D721Med (cell line): Measurements from ENCODE around the gene ULK3.

ENCODE experiments used
- DNase-seq: peaks from one replicate; pipeline ENCODE4 v3.0.0; 2011; ENCODE audit warnings: low spot score; ENCODE audit not compliant: insufficient read length
- FAIRE-seq: peaks from 2 replicates; lab custom pipeline; 2011; peaks lifted over from hg19 to GRCh38; lab: Jason Lieb, UNC
- TF ChIP-seq, protein P1 (sequence below): IDR thresholded peaks from 2 replicates; pipeline ENCODE4 v1.5.1; 2012; ENCODE audit warnings: mild to moderate bottlenecking, control low read depth; ENCODE audit not compliant: insufficient read depth; ENCODE audit errors: missing control alignments

The ULK3 gene

DNA sequence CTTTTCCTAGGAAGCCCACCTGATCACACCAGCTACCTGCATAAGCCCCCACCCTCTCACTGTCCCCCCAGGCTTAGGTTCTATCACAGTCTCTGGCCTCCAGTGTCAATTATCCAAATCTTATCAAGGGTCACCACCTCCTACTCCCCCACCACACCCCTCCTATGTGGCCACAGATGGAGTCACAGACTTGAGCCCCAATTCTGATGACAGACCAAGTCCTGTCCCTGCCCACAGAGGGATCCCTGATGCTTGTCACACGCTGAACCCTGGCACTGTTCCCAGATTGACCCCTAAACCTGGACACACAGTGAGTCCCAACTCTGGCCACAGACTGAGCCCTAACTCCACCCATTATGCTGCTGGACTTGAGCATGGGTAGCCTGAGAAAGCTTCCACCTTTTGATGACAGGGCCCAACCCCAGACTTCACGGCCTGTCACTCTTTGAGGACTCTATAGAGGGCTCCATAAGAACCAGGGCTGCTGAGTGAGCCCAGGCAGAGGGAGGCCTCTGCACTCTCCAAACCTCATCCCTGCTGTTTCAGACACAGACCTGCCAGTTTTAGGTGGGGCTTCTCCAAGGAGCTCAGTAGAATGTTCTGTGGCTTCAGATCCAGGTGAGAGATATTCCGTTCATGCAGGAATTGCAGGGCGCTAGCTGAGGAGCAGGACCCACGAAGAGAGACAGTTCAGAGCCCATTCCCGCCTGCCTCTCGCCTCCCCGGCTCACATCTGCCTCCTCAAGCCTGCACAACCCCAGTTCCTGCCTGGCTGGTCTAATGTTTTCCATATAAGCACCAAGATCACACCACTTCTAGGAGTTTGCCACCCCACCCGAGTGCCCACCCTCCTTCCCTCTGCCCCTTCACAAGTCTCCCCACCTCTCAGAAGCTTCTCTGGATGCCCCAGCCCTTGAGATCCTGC, 1.8 kb downstream of the ULK3 start:
- TF ChIP-seq, protein P1, sequence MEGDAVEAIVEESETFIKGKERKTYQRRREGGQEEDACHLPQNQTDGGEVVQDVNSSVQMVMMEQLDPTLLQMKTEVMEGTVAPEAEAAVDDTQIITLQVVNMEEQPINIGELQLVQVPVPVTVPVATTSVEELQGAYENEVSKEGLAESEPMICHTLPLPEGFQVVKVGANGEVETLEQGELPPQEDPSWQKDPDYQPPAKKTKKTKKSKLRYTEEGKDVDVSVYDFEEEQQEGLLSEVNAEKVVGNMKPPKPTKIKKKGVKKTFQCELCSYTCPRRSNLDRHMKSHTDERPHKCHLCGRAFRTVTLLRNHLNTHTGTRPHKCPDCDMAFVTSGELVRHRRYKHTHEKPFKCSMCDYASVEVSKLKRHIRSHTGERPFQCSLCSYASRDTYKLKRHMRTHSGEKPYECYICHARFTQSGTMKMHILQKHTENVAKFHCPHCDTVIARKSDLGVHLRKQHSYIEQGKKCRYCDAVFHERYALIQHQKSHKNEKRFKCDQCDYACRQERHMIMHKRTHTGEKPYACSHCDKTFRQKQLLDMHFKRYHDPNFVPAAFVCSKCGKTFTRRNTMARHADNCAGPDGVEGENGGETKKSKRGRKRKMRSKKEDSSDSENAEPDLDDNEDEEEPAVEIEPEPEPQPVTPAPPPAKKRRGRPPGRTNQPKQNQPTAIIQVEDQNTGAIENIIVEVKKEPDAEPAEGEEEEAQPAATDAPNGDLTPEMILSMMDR: no peak
- FAIRE-seq: no peak
- no peak for DNase-seq

DNA sequence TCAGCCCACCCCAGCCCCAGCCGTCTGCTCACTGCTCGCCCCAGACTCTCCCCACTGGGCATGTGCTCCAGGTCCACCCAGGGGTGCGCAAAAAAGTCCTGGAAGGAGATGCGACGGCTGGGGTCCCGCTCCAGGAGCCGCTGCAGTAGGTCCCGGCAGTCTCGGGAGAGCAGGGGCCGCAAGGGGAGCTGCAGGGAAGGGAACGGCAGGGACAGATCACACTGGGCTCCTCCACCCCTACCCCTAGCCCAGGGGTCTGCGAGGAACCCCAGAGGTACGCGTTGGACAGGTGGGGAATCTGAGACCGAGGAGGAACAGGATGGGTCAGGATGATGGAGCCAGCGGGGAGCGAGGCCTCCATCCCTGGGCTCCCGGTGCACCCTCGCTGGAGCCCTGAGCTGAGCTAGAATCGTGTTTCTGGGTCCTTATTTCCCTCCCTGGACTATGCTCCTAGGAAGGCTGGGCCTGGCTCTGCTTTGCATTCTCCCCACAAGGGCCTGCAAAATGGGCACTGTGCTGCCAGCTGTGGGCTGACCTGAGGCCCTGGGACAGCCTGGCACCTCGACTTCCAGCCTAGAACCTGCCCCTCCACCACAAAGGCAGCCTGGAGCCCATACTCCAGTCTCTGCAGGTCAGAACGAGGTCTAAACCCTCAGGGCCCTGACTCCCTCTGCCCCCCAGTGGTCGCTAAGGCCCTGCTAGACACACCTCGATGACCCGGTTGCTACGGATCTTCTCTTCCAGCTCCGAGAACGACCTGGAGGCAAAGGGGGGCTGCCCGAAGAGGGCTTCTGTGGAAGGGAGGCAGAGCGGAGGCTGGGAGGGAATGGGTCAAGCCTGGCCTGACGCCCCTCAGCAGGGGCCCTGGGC, 3.2 kb downstream of the ULK3 start:
- TF ChIP-seq, protein P1: no peak
- DNase-seq (no peak), FAIRE-seq (no peak)

DNA sequence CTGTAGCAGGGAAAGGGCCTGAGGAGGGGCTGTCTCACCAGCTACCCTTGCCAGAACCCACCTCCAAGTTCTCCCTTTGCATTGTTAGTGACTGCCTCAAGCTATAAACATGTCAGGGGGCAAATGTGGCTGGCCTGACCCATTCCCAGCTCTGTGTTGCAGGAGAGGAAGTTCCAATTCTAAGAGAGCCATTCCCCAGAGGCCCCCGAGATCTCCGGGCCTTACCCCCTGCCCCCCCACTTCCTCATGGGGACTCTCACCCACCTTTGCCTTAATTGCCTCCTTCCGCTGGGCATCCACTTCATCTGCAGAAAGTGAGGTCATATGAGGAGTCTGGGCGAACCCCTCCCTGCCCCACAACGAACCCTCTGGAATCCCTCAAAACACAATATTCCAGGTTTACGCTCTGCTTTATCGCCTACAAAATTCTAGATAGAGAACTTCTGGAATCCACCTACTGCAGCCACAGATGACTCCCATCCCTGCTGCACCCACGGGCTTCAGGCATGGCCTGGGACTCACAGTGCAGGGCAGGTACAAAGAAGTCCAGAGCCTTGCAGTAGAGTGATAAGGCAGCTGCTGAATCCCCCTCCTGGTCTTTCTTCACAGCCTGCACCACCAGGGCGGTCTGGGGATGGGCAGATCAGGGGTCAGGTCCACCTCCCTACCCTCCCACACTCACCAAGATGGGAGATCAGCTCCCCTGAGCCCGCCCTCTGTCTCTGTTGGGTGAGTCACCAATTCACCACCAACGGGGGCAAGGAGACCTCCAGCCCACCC, 4.0 kb downstream of the ULK3 start:
- DNase-seq (no peak), FAIRE-seq (no peak)
- TF ChIP-seq, protein P1: no peak

DNA sequence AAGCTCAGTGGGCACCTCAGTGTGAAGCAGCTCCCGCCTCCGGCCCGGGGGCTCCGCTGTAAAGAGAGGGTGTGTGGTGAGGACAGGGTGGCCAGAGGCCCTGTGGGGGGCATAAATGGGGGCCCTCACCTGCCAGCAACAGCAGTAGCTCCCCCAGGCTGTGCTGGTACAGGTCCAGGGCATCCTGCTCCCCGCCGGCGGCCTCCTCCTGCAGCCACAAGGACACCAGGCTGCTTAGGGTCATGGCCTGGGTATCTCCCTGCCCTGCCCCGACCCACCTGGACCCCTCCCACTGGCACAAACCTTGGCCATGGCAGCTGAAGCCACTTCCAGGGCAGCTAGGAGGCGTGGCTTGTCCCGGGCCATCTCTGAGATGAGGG, 4.8 kb downstream of the ULK3 start:
- TF ChIP-seq, protein P1: no peak
- FAIRE-seq (no peak), DNase-seq (no peak)

DNA sequence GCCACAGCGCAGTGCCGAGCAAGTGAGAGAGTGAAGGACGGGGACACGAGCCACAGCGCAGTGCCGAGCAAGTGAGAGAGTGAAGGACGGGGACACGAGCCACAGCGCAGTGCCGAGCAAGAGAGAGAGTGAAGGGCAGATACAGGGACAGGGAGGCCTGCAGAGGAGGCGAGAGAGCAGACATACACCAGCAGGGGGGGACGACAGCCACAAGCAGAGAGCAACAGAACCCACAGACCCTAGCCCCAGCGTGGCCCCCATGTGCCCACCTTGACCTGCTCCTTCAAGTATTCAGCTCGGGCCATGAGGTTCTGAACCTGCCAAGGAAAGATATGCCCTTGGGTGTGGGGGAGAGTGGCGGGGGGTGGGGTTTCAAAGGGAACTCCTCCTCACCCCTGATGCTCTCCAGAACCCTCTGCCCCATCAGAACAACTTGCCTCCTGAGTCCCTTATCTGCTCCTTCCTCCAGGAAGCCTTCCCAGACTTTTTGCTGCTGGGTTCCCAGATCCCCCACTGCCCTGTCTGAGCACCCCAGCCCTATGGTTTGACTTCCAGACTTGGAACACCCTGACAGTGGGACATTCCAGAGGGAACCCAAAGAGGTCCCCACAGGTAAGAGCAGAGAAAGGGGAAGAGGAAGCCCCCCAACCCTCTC, 5.3 kb downstream of the ULK3 start:
- TF ChIP-seq, protein P1: no peak
- DNase-seq (no peak), FAIRE-seq (no peak)

DNA sequence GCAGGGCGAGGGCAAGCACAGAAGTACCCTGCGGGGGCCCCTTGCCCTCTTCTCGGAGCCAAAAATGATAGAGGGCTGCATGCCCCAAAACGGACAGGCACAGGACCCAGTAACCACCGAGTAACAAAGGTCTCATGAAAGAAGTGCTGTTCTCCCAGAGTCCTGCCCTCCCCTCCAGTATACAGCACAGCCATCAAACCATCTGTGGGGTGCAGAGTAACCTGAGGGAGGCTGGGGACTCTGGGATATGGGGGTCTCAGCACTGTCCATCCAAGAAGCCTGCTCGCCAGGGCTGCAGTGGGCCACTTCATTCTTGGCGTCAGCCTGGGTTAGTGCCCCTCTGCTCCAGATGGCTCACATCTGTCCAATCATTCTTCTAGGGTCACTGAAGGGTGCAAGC, 6.1 kb downstream of the ULK3 start:
- FAIRE-seq: no peak
- no peak for DNase-seq
- TF ChIP-seq, protein P1: no peak
